GM18499 (cell line): ENCODE data around the gene TH.

Source experiments
- ATAC-seq: cut with Tn5 transposase; IDR thresholded peaks from one replicate; pipeline ENCODE4 v1.9.1; 2021; ENCODE audit warnings: moderate number of reproducible peaks; ENCODE audit not compliant: insufficient read depth, unreplicated experiment

Gene TH

GRCh38 chr11:2121227-2122130 is 50.1 kb downstream of the TH start:
- no peak for ATAC-seq

- no peak for ATAC-seq
Measured at GRCh38 chr11:2120359-2121100, 51.1 kb downstream of the TH start.

- ATAC-seq, result no peak
Measured at GRCh38 chr11:2118677-2119076, 52.9 kb downstream of the TH start.

GRCh38 chr11:2116680-2117079 is 54.9 kb downstream of the TH start:
- ATAC-seq, result no peak

- ATAC-seq, result no peak
Measured at GRCh38 chr11:2115308-2115707, 56.3 kb downstream of the TH start.

GRCh38 chr11:2114430-2115241 is 57.0 kb downstream of the TH start:
- ATAC-seq, result no peak
